Prostate gland (tissue), 2 donors: ENCODE data around the gene MPPED2.

Experiments
- CTCF ChIP-seq, 4 experiments: fragments of 200-600 bp in 2 of 4; fragments of 450-650 bp in 2 of 4; sonication (generic) in 2 of 4; IDR thresholded peaks; 1 replicate in 3 of 4; 2 replicates in 1 of 4; pipeline ENCODE4 v1.5.1; 2016 to 2019; ENCODE audit warnings: antibody characterized with exemption in 4 of 4, mild to moderate bottlenecking in 2 of 4, moderate library complexity in 2 of 4
- POLR2A ChIP-seq: fragments of 450-650 bp; IDR thresholded peaks from one replicate; pipeline ENCODE4 v1.6.1; 2016; ENCODE audit warnings: antibody characterized with exemption, mild to moderate bottlenecking

- TF ChIP-seq CTCF (IDR thresholded peaks at IDR 0.05), result no peak
- TF ChIP-seq POLR2A, result no peak
Observed at GRCh38 chr11:30454541-30454940, 131.6 kb downstream of the MPPED2 start.
